Mammary epithelial cell (primary cell): ENCODE data around the gene DIPK1A.

ENCODE experiments used
- CTCF ChIP-seq, 2 donors: IDR thresholded peaks in 1 of 2; conservative IDR thresholded peaks in 1 of 2; 2 replicates each; pipeline ENCODE4 v1.5.1; 2011 to 2012; ENCODE audit warnings: inconsistent platforms in 2 of 2, low read length in 2 of 2, mild to moderate bottlenecking in 2 of 2, control low read depth in 1 of 2, low read depth in 1 of 2; ENCODE audit not compliant: insufficient read depth in 1 of 2; ENCODE audit errors: extremely low read depth in 1 of 2
- EZH2 ChIP-seq: IDR thresholded peaks from 2 replicates; pipeline ENCODE4 v1.6.1; 2012; ENCODE audit warnings: low read length, inconsistent platforms, borderline replicate concordance

- no peak for TF ChIP-seq CTCF (conservative IDR thresholded peaks at IDR 0.05 in 1 of 2, IDR thresholded peaks at IDR 0.05 in 1 of 2; ENCODE audit: extremely low read depth in 1 of 2, insufficient read depth in 1 of 2, low read depth in 1 of 2, low read length in 2 of 2)
- no peak for TF ChIP-seq EZH2
Observed at GRCh38 chr1:92876351-92876750, 84.9 kb downstream of the DIPK1A start.
